Left renal pelvis (tissue), 4 donors: ENCODE data around the gene MYO7A. TPM values are rescaled to one million over a fixed set of nuclear protein-coding genes. Genes with fewer than 3 reads are reported as not detected.

Experiments used
- DNase-seq, 4 donors: peaks; one replicate each; pipeline ENCODE4 v3.0.0-alpha.2; 2013; ENCODE audit warnings: low read depth in 4 of 4, low spot score in 3 of 4
- polyA plus RNA-seq, 4 donors: library from polyadenylated mRNA; unstranded; fragments of 120-200 nt; gene quantifications; one replicate each; pipeline ENCODE4 v1.2.1, GENCODE V29; 2013; ENCODE audit not compliant: insufficient read length in 4 of 4

MYO7A gene
- polyA plus RNA-seq, 4 donors = 2.2 to 4.2 (median 2.8) TPM

DNA sequence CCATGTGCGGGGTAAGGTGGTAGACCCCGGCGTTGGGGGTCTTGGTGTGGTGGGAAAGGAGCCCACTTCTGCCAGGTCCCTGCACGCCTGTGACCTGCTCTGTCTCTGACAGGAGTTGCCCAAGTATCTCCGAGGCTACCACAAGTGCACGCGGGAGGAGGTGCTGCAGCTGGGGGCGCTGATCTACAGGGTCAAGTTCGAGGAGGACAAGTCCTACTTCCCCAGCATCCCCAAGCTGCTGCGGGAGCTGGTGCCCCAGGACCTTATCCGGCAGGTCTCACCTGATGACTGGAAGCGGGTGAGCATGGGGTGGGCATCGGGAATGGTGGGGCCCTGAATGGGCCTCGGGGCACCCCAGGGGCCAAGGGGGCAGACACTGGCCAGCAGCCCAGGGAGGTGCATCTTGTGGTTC, 83.0 kb downstream of the MYO7A start:
- DNase-seq = no peak

DNA sequence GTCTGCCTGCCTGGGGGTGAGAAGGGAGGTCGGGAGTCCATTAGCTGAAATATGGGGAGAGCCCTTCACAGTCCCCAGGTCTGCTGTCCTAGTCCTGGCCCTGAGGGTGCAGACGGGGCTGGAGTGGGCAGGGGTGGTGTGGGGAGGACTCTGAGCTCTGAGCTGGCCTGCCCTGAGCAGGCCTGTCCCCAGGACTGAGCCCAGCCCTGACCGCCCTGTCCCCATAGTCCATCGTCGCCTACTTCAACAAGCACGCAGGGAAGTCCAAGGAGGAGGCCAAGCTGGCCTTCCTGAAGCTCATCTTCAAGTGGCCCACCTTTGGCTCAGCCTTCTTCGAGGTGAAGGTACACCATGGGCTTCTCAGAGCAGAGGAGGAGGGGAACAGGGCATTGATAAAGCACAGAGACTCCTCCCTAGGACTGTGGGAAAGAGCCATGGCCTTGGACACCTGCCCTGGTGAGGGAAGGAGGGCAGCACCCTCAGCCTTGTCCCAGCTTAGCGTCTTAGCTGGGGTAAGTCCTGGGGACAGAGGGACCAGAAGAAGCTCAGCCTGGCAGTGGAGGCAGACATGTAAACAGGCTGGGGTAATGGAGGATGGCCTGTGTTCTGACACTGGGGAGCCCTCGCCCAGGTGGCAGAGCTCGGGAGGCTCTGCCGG, 83.7 kb downstream of the MYO7A start:
- DNase-seq = no peak

DNA sequence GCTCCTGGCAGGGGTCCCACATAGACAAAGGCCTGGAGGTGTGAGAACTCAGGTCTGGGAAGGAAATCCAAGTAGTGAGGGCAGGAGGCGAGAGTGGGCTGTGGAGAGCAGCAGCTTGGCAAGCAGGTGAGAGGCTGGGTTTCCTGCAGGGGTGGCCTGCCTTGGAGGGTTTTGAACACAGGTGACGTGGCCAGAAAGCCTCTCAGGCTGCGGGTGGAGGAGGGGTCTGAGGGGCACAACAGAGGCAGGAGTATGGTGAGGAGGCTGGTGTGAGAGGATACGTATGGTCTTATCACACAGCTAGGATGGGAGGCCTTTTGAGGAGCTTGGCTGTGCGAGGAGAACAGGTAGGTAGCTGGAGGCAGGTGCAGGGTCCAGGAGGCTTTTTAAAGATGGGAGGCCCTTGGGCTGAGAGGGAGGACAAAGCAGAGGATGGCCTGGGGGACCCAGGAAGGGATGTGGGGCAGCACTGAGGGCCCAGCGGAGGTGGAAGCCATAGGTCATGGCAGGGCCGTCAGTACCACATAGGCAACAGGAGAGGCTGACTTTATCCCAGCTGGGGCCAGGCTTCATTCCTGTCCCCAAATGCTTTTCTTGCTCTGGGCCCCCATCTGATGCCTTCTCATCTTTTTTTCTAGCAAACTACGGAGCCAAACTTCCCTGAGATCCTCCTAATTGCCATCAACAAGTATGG, 84.4 kb downstream of the MYO7A start:
- no peak for DNase-seq

DNA sequence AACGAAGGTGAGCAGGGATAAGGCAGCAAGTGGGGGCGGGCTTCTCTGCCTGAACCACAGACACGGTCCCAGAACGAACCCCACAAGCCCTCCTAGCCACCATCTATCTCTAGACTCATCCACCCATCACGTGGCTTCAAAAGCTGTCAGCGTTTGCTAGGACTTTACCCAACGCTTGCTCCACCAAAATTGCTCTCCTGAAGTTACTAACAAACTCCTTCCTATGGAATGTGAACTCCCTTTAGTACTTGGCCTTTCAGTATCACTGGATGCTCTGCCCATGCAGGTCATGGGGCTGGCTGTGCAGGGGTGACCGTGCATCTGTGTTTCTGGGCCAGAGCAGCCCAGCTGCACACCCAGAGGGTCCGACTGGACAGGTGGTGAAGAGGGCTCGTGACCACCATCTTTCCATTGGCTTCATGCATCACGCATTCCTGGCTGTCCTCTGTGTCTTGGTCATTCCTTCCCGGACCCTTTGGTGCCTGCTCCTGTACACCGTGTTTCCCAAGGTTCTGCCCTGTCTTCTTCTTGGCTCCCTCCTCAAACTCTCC, 85.1 kb downstream of the MYO7A start:
- no peak for DNase-seq

DNA sequence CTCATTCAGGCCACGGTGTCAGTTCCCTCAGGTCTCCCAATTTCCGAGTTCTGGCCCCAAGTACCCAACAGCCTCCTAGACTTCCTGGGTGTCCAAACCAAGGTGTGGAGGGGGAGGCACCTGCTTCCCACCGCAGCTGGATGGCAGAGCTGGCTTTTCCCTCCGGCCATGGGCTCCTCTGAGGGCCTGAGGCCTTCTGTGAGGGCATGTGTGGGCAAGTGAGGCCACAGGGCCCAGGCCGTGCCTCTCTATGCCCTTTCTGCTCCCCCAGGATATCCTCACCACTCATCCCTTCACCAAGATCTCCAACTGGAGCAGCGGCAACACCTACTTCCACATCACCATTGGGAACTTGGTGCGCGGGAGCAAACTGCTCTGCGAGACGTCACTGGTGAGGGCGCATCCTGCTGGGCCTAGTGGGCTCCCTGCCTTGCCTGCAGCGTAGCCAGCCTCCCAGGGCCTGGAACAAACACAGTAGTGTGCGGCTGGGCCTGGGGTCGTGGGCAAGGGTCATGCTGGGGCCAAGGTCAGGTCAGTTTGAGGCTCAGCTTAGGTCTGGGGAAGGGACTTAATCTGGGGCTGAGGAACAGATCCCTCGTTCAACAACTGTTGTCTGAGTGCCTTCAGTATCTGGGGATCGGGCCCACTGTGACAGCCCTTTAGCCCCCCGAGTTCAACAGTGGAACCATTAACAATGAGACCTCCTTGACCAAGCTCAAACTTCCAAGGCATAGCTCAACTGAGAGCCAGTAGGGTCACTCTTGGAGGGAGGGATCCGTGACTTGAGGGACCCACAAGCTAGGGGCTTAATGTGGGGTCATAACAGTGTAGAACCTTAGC, 85.8 kb downstream of the MYO7A start:
- no peak for DNase-seq

DNA sequence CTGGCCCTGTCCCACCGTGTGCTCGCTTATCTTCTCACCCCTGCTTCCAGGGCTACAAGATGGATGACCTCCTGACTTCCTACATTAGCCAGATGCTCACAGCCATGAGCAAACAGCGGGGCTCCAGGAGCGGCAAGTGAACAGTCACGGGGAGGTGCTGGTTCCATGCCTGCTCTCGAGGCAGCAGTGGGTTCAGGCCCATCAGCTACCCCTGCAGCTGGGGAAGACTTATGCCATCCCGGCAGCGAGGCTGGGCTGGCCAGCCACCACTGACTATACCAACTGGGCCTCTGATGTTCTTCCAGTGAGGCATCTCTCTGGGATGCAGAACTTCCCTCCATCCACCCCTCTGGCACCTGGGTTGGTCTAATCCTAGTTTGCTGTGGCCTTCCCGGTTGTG, 86.5 kb downstream of the MYO7A start:
- no peak for DNase-seq

DNA sequence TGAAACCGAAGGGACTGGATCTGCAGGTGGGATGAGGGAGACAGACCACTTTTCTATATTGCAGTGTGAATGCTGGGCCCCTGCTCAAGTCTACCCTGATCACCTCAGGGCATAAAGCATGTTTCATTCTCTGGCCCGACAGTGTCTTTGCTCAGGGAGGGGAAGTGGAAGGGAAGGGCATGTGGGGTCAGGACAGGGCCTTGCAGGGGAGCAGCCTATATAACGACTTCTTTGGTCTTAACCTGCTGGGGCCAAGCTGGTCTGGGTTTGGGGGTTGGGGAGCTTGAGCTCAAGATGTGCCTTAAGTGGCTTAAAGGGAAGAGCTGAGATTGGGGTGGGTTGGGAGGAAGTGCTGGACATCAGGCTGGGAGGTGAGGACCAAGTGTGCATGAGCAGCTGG, 87.1 kb downstream of the MYO7A start:
- DNase-seq = no peak

DNA sequence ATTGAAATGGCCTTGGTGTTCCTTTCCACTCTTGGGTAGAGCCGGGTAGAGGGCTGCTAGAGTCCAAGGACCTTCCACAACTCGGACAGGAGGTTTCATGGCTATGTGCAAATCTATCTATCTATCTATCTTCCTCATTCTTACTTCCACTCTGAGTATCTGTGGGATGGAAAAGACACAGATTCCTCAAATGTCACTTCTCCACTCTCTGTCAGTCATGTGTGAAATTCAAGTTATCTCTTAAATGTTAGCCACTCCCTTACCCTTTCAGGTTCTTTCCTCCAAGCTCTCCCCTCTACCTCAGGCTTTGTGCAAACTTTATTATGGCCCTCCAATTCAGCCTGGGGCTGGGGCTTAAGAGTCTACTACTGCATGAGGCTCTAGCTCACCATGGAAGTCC, 89.1 kb downstream of the MYO7A start:
- DNase-seq = no peak

DNA sequence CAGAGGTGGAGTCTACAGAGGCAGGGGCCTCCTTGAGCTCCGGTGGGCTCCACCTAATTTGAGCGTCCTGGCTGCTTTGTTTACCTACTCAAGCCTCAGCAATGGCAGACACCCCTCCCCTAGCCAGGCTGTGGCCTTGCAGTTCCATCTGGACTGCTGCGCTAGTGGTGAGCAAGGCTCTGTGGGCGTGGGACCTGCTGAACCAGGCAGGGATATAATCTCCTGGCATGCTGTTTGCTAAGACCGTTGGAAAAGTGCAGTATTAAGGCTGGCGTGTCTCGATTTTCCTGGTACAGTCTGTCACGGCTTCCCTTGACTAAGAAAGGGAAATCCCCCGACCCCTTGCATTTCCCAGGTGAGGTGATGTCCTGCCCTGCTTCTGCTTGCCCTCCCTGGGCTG, 95.8 kb downstream of the MYO7A start:
- no peak for DNase-seq

DNA sequence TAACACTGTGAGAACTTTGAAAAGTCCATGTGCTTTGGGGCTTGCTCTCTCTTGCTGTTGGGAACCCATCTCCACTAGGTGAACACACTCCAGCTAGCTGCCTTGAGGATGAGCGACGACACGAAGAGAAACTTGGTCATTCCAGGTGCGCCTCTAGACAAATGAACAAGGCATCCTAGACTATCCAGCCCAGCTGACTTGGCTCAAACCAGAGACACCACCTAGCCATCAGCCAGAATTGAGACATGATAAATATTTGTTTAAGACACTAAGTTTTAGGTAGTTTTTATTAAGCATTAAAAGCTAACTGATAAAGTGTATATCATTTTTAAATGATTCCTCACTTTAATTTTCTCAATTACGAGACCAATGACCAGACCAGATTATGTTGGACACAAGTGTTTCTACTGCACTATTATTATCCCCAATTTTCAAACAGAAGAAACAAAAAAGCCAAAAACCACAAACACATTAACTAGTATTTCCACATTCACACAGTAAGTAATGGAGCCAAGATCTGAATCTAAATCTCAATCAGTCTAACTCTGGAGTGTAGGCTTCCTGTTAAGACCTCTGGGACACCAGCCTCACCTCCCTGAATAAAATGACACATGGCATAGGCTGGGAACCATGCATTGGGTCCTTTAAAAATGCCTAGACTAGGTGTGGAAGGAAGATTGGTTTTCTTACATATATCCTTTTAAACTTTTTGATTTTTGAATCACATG, 103.0 kb downstream of the MYO7A start:
- no peak for DNase-seq

DNA sequence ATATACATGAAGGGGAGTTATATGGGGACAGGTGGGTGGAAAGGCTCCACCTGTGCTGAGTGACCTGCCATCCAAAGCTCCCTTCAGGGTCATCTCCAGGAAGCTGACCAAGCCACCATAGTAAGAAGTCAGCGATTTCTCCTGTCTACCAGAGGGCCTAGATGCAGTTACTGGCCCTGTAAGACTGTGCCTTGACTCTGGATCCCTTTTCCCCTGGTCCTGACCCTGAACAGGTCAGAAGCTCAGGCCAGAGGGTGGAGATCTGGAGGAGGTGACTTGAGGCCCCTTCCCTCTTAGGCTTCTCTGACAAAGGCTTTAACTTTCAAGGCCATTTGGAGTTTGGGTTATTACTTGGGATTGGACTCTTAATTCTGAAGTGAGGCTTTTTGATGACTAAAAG, 103.8 kb downstream of the MYO7A start:
- no peak for DNase-seq

DNA sequence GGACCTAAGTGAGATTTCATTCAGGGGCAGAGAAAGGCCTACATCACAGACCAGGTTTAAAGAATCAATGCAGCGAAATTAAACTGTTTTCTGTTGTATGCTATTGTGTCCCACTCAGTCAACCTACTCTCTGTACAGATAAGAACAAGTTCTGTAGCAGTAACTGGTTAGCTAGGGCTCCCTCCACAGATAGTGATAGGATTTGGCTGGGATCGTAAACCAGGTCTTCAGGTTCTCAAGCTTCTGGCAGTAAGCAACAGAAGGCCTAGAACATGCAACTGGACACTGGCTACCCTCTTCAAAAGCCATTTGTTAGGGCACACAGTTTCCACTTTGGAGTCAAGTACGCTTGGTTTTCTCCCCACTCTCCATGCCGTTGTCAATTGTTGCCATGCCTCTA, 104.2 kb downstream of the MYO7A start:
- DNase-seq = no peak

DNA sequence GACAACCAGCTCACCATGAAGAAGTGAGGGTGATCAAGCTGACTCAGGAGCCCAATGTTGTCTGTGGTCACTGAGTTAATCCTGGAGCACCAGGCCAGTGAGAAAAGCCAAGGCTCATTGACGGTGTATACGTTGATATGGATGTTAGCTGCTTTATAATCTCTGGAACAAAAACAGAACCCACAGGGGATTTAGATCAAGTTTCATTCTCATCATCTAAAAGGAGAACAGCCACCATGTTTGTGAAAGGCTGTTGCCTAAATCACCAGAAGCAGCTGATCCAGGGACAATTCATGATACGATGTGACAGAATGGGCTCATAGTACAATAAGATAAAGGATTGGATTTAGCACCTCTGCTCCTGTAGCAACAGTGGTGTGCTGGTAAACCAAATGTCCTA, 105.0 kb downstream of the MYO7A start:
- no peak for DNase-seq

DNA sequence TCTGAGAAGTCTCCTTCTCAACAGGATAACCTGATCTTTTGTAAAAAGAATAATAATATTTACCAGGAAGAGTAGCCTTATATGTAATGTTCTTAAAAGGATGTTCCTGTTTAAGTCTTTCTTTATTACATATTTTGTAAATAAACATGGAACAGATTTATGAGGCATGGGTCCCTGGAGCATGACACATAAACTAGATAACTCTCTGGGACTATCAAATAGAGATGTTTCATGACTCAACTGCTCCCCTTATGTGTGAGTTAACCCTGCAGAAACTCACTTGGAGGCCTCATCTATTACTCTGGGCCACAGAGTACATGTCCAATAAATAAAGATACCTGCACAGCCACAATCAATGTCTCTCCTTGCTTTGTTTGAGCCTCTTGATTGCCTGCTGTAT, 108.9 kb downstream of the MYO7A start:
- no peak for DNase-seq

DNA sequence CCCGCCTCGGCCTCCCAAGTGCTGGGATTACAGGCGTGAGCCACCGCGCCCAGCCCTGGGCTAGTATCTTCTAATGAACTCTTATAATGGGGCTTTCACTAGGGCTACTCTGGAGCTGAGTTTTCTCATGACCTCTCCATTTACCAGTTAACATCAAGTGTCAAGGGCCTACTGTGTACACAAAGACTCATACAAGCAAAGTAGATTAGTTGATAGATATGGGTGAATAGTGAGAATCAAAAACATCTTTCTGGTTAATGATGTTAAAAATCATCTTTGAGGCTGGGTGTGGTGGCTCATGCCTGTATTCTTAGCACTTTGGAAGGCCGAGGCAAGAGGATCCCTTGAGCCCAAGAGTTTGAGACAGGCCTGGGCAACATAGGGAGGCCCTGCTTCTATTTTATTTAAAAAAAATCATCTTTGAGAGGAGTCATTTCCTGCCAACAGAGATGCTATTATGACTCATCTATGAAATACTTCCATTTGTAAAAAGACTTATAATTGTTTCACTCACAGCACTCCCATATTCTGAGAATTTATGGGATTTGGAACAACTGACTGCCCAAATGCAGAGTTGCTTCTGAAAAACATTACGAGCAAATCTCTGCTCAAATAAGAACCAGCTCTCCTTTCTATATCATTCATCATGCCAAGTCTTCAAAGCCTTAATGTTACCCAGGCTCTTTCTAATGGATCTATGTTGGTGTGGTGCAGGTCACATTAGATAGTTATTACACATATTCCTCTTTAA, 116.4 kb downstream of the MYO7A start:
- DNase-seq = no peak

DNA sequence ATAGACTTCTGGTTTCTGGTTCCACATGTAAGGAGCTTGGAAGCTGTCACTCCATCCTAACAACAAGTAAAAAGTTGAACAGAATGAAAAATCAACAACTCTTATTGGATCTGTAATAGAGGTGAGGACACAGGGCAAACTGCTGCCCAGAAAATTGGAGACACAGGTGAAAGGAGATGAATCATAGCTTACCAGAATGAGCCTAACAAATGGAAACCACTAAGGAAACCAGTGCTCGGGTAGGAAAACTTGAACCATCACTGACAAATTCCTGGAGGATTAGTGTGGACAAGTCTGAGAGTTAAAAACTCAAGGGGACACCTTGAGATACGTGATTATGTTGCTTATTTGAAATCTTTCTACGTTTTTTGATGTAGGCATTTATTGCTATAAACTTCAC, 121.4 kb downstream of the MYO7A start:
- DNase-seq = no peak

DNA sequence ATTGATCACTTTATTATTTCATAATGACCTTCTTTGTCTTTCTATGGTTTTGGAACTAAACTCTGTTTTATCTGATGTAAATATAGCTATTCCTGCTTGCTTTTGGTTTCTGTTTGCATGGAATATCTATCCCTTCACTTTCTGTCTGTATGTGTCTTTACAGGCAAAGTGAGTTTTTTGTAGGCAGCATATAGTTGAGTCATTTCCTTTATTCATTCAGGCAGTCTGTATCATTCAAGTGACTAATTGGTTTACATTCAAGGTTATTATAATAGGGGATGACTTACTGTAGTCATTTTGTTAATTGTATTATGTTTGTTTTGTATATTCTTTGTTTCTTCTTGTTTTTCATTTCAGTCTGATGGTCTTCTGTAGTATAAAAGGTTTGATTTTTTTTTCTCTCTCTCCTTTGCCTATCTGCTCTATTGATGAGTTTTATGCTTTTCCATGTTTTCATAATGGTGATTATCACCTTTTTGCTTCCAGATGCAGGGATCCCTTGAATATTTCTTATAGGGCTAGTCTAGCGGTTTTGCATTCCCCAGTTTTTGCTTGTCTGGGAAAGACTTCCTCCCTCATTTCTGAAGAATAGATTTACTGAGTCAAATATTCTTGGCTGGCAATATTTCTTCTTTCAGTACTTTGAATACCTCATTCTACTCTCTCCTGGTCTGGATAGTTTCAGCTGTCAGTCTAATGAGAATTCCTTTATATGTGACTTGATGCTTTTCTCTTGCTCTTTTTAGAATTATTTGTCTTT, 123.0 kb downstream of the MYO7A start:
- DNase-seq = no peak

DNA sequence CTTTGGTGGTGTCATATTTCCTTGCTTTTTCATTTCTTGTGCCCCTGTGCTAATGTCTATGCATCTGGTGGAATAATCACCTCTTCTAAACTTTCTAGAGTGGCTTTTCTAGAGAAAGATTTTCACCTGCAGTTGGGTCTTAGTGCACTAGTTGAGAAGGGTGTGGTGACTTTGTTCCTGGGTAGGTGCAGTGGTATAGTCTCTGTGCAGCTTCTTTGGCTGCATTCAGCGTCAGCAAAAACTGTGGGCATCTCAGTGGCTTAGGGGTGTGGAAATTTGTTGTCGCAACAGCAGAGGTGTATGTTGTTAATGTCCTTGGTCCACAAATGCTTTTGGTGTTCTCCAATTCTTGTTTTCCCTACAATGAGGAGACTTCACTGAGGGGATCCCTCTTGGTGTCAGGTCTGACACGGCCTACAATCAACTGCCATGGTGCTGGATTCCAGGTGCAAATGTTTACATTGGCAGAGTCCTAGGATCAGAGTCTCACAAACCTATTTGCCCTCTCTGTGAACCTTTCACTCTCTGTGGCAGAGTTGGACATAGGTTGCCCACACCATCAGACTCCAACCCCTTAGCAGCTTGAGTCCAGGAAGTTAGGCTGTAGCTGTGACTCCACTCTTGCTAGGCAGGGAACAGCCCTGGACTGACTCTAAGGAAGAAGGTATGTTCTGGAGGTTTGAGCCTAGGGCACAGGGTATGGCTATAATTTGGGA, 124.7 kb downstream of the MYO7A start:
- no peak for DNase-seq

DNA sequence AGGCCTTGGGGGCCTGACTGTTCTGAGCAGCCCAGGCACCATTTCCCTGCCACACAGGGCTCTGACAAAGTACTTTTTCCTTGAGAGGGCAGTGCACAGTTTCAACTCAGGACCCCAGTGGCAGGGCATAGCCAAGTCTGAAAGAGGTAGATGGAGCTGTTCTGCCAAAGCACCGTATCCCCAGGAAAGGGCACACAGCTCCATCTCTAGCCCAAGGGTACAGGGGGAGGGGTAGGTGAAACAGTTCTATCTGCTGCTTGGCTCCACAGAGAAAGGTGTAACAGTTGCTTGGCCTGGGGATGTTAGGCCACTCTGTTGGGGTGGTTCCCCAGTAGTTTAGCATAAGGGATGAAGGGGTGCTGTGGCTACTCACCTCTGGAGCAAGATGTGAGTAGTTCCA, 125.6 kb downstream of the MYO7A start:
- no peak for DNase-seq
